Mucosa of stomach (tissue), 1 donor: ENCODE measurements around the gene LOXHD1.

ENCODE experiments used
- H3K27me3 ChIP-seq: one replicate; pipeline ENCODE4 v1.7.0; 2013; ENCODE audit warnings: mild to moderate bottlenecking, low read length; ENCODE audit not compliant: control insufficient read depth, insufficient read depth
- H3K36me3 ChIP-seq: one replicate; pipeline ENCODE4 v1.7.0; 2013; ENCODE audit warnings: low read length; ENCODE audit not compliant: control insufficient read depth, insufficient read depth
- H3K4me1 ChIP-seq: one replicate; pipeline ENCODE4 v1.7.0; 2013; ENCODE audit warnings: mild to moderate bottlenecking, low read length; ENCODE audit not compliant: control insufficient read depth, insufficient read depth
- H3K4me3 ChIP-seq: one replicate; pipeline ENCODE4 v1.7.0; 2013; ENCODE audit warnings: low read length
- H3K9ac ChIP-seq: one replicate; pipeline ENCODE4 v1.7.0; 2013; ENCODE audit warnings: mild to moderate bottlenecking, low read length, moderate library complexity
- H3K9me3 ChIP-seq: one replicate; pipeline ENCODE4 v1.7.0; 2013; ENCODE audit warnings: mild to moderate bottlenecking, low read length, moderate library complexity; ENCODE audit not compliant: control insufficient read depth
- donor health status: Pancreatic carcinoma.

LOXHD1 gene

DNA sequence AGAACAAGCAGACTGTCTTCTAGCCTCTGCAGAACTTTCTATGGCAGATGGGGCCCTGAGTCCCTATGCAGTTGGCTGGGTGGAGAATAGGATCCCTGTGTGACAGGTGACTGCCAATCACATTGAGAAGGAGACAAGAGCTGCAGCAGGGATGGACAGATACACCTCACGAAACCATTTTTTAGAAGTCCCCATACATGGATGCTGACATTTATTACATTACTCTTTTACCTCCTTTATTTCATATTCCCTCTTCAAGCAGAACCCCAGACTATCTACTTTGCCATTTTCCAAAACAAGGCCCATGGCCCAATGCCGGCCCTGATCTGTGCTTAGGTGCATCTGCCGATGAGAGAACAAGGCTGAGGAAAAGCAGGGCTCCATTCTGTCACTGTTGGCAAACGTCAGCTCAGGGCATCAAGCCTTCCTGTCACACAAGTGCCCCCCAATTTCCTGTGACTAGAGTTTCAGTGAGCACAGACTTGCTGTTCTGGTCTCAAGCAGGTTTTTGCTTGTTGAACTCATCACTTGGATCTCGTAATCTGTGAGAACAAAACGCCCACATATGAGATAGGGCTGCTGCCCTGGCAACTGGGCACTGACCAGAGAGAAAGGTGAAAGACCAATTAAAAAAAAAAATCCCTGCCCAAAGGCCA lies 35.8 kb downstream of the LOXHD1 start:
- no peaks in the 10 kb centered on the region for H3K4me1 ChIP-seq
- H3K36me3 ChIP-seq: no peaks in the 10 kb centered on the region
- no peaks in the 10 kb centered on the region for H3K9me3 ChIP-seq
- H3K27me3 ChIP-seq: no peaks in the 10 kb centered on the region
- no peak overlapping the region for H3K4me3 ChIP-seq
- no peak overlapping the region for H3K9ac ChIP-seq

DNA sequence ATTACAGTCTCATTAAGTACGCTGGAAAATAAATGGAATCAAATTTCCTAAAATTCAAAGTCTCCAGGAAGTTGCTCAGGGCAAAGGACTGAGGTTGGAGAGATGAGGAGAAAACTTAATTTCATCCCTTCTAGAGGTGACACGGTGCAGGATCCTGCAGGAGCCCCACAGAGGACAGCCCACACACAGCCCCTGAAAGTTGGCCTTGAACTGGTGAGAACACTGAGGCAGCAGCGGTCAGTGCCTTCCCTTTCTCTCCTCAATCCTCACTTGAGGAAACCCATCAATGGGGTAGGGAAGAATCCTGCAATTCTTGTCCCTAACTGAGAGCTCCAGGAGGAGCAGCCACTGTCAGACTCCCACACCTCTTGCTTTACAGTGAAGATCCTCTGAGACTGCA lies 37.5 kb downstream of the LOXHD1 start:
- H3K9ac ChIP-seq: no peak overlapping the region
- no peak overlapping the region for H3K4me3 ChIP-seq
- H3K9me3 ChIP-seq: no peaks in the 10 kb centered on the region
- H3K36me3 ChIP-seq: no peaks in the 10 kb centered on the region
- H3K4me1 ChIP-seq: no peaks in the 10 kb centered on the region
- no peaks in the 10 kb centered on the region for H3K27me3 ChIP-seq

DNA sequence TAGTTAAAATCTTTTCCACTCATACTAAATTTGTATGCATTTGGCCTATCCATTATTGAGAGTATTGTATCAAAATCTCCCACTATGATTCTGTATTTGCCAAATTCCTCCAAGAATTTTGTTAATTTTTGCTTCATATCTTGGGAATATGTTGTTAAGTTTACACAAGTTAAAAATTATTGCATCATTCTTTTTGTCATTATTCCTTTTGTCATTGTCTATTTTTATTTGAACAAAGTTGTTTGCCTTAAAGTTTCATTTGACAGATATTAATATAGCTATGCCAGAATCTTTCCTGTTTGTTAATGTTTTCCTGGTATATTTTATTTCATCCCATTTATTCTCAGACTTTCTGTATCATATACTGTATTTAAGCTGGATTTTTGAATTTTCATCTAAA lies 41.3 kb downstream of the LOXHD1 start:
- no peak overlapping the region for H3K9ac ChIP-seq
- H3K36me3 ChIP-seq: no peaks in the 10 kb centered on the region
- H3K4me3 ChIP-seq: no peak overlapping the region
- no peaks in the 10 kb centered on the region for H3K9me3 ChIP-seq
- H3K27me3 ChIP-seq: no peaks in the 10 kb centered on the region
- no peaks in the 10 kb centered on the region for H3K4me1 ChIP-seq

DNA sequence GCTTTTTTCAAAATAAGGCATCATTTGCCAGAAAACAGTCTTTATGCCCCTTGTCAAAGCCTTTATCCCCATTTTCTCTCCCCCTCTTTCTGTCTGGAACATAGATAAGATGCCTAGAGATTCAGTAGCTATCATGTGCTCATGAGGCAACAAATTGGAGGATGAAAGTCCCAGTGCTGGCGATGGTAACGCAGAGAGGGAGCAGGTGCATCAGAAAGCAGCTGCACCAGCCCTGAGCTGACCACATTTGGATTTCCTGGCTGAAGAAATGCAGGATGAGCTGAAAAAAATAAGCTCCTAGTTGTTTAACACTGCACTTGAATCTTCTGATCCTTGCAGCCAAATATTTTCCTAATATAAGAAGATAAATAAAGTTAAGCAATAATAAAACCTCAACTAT lies 48.0 kb downstream of the LOXHD1 start:
- Histone ChIP-seq H3K36me3 (no peaks in the 10 kb centered on the region), H3K4me1 (no peaks in the 10 kb centered on the region), H3K9ac (no peak overlapping the region), H3K4me3 (no peak overlapping the region), H3K27me3 (no peaks in the 10 kb centered on the region), H3K9me3 (no peaks in the 10 kb centered on the region)

DNA sequence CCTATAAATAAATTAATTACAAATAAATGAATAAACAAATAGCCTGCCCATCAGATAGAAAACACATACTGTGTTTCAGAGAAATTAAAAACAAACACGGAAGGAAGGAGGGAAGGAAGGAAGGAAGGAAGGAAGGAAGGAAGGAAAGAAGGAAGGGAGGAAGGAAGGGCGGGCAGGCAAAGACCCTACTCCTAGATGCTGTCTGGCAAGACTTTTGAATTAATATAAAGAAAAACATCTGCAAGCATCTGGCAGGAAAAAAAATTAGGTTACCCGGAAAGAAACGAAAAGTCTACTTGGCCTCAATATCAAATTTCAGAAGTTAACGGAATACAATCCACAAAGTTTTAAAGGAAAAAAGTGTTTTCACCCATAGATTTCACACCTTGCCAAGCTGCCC lies 49.1 kb downstream of the LOXHD1 start:
- Histone ChIP-seq H3K9me3 (no peaks in the 10 kb centered on the region), H3K4me1 (no peaks in the 10 kb centered on the region), H3K27me3 (no peaks in the 10 kb centered on the region), H3K36me3 (no peaks in the 10 kb centered on the region), H3K9ac (no peak overlapping the region), H3K4me3 (no peak overlapping the region)

DNA sequence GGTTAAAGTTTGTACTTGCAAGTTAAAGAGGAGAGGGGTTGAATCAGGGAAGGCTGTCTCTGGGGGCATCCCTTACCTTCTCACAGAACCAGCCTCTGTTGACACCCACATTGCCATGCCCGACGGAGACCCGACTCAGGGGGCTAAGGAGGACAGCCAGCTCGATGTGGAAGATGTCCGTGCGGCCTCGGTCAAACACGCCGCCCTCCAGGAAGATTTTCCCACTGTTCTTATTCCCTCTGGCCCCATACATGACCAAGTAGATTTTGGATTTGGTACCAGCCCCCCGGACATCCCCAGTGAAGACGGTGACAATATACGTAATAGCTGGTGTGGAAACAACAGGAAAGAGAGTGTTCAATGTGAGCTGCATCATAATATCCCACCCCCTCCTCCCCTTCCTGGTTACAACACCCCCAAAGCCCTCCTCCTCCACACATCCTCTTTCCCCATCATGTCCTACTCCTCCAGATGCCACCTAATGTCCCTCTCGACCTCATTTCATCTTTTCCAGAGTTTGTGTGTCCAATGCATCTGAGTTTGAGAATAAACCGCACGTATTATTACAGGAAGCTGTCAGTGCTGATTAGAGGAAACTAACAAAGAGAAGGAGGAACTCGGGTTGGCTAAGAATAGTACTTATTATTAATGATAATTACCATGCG lies 55.7 kb downstream of the LOXHD1 start:
- no peaks in the 10 kb centered on the region for H3K36me3 ChIP-seq
- no peaks in the 10 kb centered on the region for H3K27me3 ChIP-seq
- H3K9ac ChIP-seq: no peak overlapping the region
- no peak overlapping the region for H3K4me3 ChIP-seq
- H3K4me1 ChIP-seq: no peaks in the 10 kb centered on the region
- H3K9me3 ChIP-seq: no peaks in the 10 kb centered on the region

DNA sequence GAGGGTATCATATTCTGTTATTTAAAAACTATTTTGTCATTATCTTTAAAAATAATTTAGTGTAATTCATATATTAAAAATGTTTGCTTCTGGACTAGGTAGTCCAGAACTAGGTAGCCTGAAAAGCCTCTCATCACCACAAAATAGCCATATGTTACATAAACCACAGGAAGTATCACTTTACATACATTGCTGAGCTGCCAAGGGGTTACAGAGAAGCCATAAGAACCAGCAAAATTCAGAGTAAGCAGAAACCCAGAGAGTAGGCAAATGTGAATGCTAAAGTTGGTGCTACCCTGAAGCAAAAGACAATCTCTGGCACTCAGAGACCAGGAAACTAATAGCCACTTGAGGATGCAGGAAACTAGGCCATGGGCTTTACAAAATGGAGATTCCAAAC lies 60.9 kb downstream of the LOXHD1 start:
- Histone ChIP-seq H3K4me3 (no peak overlapping the region), H3K9me3 (no peaks in the 10 kb centered on the region), H3K9ac (no peak overlapping the region), H3K36me3 (no peaks in the 10 kb centered on the region), H3K4me1 (no peaks in the 10 kb centered on the region), H3K27me3 (no peaks in the 10 kb centered on the region)

DNA sequence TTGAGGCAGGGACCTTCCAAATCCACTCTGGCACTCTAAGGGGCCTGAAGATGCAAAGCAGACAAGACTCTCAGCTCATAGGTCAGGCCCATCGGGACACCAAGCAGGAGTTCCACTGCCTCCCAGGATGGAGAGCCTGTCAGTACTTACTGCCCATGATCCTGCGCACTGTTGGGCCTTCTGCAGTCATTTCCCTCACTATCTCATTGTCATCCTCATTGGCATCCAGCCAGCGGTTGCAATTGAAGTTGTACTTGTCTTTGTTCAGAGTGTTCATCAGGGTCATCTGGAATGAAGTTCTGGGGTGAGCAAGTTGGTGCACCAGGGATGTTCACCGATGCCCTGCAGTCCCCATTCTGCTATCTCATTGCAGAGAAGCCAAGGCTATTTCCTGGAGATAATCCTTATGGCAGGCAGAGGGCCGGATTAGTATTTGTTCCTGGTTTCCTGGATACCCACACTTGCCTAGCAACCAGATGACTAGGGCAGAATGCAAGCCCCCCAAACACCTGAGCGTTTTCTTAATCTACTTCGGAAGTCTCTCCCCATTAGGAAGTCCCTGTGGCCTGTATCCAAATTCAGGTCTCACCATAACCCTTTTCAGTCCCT lies 65.1 kb downstream of the LOXHD1 start:
- Histone ChIP-seq H3K4me3 (no peak overlapping the region), H3K27me3 (no peaks in the 10 kb centered on the region), H3K36me3 (no peaks in the 10 kb centered on the region), H3K9ac (no peak overlapping the region), H3K4me1 (no peaks in the 10 kb centered on the region), H3K9me3 (no peaks in the 10 kb centered on the region)

DNA sequence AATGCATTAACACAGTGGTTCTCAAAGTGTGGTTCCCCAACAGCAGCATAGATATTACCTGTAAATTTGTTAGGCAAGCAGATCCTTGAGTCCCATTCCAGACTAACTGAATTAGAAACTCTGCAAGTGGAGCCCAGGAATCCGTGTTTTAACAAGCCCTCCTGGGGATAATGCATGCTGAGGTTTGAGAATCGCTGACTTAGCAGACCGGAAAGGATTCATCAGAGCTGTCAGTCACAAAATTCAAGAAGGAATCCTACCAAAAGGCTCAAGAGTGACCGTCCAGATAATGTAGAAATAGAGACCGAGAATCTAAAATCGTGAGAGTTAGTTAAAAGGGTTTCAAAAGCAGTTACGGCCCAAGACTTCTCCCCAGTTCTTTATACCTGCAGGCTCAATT lies 66.9 kb downstream of the LOXHD1 start:
- H3K9ac ChIP-seq: no peak overlapping the region
- H3K36me3 ChIP-seq: no peaks in the 10 kb centered on the region
- H3K4me1 ChIP-seq: no peaks in the 10 kb centered on the region
- H3K9me3 ChIP-seq: no peaks in the 10 kb centered on the region
- H3K4me3 ChIP-seq: no peak overlapping the region
- no peaks in the 10 kb centered on the region for H3K27me3 ChIP-seq

DNA sequence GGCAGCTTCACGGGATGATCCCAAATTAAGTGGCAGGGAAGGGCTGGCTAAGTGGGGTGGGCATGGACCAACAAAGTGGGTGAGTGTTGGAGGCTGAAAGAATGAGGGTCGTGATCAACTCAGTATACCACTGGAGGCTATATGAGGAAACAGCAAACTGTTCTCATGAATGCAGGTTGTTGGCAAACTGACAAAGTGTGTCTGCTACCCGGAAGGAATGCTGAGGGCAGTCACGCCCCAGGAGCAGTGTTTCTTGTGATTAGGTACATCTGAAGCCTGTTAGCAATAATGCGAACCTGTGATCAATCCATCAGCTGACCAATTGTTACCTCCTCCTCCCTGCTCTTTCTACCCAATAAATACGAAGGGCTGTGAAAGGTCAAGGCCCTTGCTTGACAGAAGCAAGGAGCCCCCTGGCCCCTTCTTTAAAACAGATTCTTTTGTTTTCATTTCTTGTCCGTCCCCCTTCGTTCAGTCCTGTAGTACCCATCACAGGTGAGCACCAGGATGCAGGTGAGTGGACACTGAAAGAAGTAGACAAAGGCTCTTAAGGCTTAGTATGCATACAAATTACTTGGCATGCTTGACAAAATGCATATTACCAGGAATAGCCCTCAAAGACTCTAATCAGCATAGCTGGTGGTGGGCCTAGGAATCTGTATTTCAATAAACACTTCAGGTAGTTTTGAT lies 67.9 kb downstream of the LOXHD1 start:
- no peaks in the 10 kb centered on the region for H3K4me1 ChIP-seq
- no peaks in the 10 kb centered on the region for H3K9me3 ChIP-seq
- H3K4me3 ChIP-seq: no peak overlapping the region
- H3K27me3 ChIP-seq: no peaks in the 10 kb centered on the region
- H3K36me3 ChIP-seq: no peaks in the 10 kb centered on the region
- H3K9ac ChIP-seq: no peak overlapping the region

DNA sequence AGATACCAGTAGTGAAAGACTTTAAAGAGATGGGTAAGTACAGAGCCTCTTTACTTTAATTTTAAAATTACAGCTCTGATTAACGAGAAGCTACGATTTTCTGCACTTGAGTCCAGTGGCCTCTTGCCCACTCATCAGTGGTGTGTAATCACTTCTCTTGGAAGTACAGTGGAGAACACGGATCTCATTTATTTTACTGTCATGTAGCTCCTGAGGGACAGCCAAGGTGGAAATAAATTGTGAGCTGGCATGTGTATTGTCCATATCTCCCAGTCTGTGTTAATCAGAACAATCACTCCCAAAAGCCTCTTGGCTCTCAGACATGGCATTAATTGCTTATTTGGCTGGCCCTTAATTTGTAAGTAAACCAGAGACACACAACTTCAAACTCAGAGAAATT lies 69.4 kb downstream of the LOXHD1 start:
- Histone ChIP-seq H3K36me3 (no peaks in the 10 kb centered on the region), H3K4me3 (no peak overlapping the region), H3K4me1 (no peaks in the 10 kb centered on the region), H3K27me3 (no peaks in the 10 kb centered on the region), H3K9me3 (no peaks in the 10 kb centered on the region), H3K9ac (no peak overlapping the region)

DNA sequence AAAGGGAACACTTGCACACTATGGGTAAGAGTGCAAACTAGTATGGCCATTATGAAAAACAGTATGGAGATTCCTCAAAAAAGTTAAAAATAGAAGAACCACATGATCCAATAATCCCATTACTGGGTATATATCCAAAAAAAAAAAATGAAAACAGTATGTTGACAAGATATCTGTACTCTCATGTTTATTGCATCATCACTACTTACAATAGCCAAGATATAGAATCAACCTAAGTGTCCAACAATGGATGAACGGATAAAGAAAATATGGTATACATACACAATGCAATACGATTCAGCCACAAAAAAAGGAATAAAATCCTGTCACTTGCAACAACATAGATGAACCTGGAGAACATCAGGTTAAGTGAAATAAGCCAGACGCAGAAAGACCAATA lies 73.3 kb downstream of the LOXHD1 start:
- no peak overlapping the region for H3K4me3 ChIP-seq
- H3K27me3 ChIP-seq: no peaks in the 10 kb centered on the region

More for the DNA sequence above, 73.3 kb downstream of the LOXHD1 start:
- Histone ChIP-seq H3K36me3 (no peaks in the 10 kb centered on the region), H3K4me1 (no peaks in the 10 kb centered on the region), H3K9ac (no peak overlapping the region), H3K9me3 (no peaks in the 10 kb centered on the region)
